Embryonic facial prominence (tissue), 1 donor: ENCODE measurements around the gene AKT1S1.
"Not testable (repeated sequence)": the region's sequence is repeated elsewhere in the genome, so short reads cannot be mapped to it uniquely, and the experiment has no call there.

ENCODE experiments used
- DNase-seq: peaks from one replicate; pipeline ENCODE4 v3.0.0-alpha.2; 2016; ENCODE audit errors: extremely low spot score

AKT1S1 gene

GRCh38 chr19:49877020-49877878, at the start of gene AKT1S1, which contains the start of gene TBC1D17:
Gene AKT1S1 (minus strand): TSS chr19:49877355. CDS start chr19:49873295, 4,060 bp downstream.
Gene TBC1D17 (plus strand): TSS chr19:49877702. CDS start chr19:49877724, 22 bp downstream.
- DNase-seq: peak; percentile 100

- DNase-seq: no peak
Observed at GRCh38 chr19:49926515-49926914, 49.4 kb upstream of the AKT1S1 start.

GRCh38 chr19:49925486-49925885, 48.3 kb upstream of the AKT1S1 start:
- DNase-seq: no peak

- not testable (repeated sequence) for DNase-seq
Observed at GRCh38 chr19:49924881-49925210, 47.7 kb upstream of the AKT1S1 start.

GRCh38 chr19:49924004-49924880, 47.1 kb upstream of the AKT1S1 start:
- no peak for DNase-seq

GRCh38 chr19:49923055-49924003, 46.2 kb upstream of the AKT1S1 start:
- no peak for DNase-seq

GRCh38 chr19:49921871-49922795, 45.0 kb upstream of the AKT1S1 start:
- no peak for DNase-seq

GRCh38 chr19:49920624-49921363, 43.6 kb upstream of the AKT1S1 start:
- no peak for DNase-seq

GRCh38 chr19:49918089-49918488, 40.9 kb upstream of the AKT1S1 start:
- DNase-seq: no peak

GRCh38 chr19:49916839-49917733, 39.9 kb upstream of the AKT1S1 start:
- DNase-seq: no peak

GRCh38 chr19:49915271-49915670, 38.1 kb upstream of the AKT1S1 start:
- DNase-seq: no peak

GRCh38 chr19:49913720-49914119, 36.6 kb upstream of the AKT1S1 start:
- no peak for DNase-seq

GRCh38 chr19:49912965-49913685, 36.0 kb upstream of the AKT1S1 start:
- no peak for DNase-seq

- DNase-seq: no peak
Observed at GRCh38 chr19:49911381-49912145, 34.4 kb upstream of the AKT1S1 start.

- no peak for DNase-seq
Observed at GRCh38 chr19:49910179-49910578, 33.0 kb upstream of the AKT1S1 start.

GRCh38 chr19:49908480-49909420, 31.6 kb upstream of the AKT1S1 start:
- no peak for DNase-seq
